DOHH2 (cell line): ENCODE results near the gene FXN.

Experiments
- H3F3A ChIP-seq: fragments of 200-600 bp; sonication (generic), shearing (Covaris generic); 2 replicates; pipeline ENCODE4 v1.6.0; 2016; ENCODE audit warnings: antibody characterized with exemption, mild to moderate bottlenecking; ENCODE audit not compliant: control insufficient read depth, insufficient read depth
- H3K27ac ChIP-seq: fragments of 200-600 bp; sonication (generic); 2 replicates; pipeline ENCODE4 v1.5.1; 2014; ENCODE audit warnings: low read depth, mild to moderate bottlenecking, low read length, moderate library complexity
- H3K27me3 ChIP-seq: fragments of 200-600 bp; sonication (generic); 2 replicates; pipeline ENCODE4 v1.6.1; 2014; ENCODE audit warnings: mild to moderate bottlenecking, low read length, mixed read lengths; ENCODE audit not compliant: control insufficient read depth
- H3K36me3 ChIP-seq: fragments of 200-600 bp; sonication (generic); 2 replicates; pipeline ENCODE4 v1.6.1; 2014; ENCODE audit warnings: mild to moderate bottlenecking, low read length, moderate library complexity, mixed read lengths; ENCODE audit not compliant: control insufficient read depth
- H3K4me1 ChIP-seq: fragments of 200-600 bp; sonication (generic); 2 replicates; pipeline ENCODE4 v1.6.1; 2014; ENCODE audit warnings: mild to moderate bottlenecking, low read length, mixed read lengths; ENCODE audit not compliant: control insufficient read depth
- H3K4me2 ChIP-seq: fragments of 200-600 bp; sonication (generic); 2 replicates; pipeline ENCODE4 v1.6.0; 2014; ENCODE audit warnings: mild to moderate bottlenecking, low read length, moderate library complexity
- H3K4me3 ChIP-seq: fragments of 200-600 bp; sonication (generic); 2 replicates; pipeline ENCODE4 v1.5.1; 2014; ENCODE audit warnings: mild to moderate bottlenecking, low read length, mixed read lengths
- H3K79me2 ChIP-seq: fragments of 200-600 bp; sonication (generic); 2 replicates; pipeline ENCODE4 v1.6.1; 2014; ENCODE audit warnings: mild to moderate bottlenecking, low read length, mixed read lengths; ENCODE audit not compliant: control insufficient read depth
- H3K9me2 ChIP-seq: fragments of 200-600 bp; sonication (generic); replicated peaks from 2 replicates; pipeline ENCODE4 v1.6.1; 2014; ENCODE audit warnings: mild to moderate bottlenecking, low read length, mixed read lengths; ENCODE audit not compliant: control insufficient read depth
- H3K9me3 ChIP-seq: fragments of 200-600 bp; sonication (generic); 2 replicates; pipeline ENCODE4 v1.6.1; 2014; ENCODE audit warnings: antibody characterized with exemption, low read length, mixed read lengths; ENCODE audit not compliant: control insufficient read depth, insufficient read depth
- H4K20me1 ChIP-seq: fragments of 200-600 bp; sonication (generic); 2 replicates; pipeline ENCODE4 v1.6.0; 2014; ENCODE audit warnings: low read depth, mild to moderate bottlenecking, antibody characterized with exemption, low read length, moderate library complexity; ENCODE audit not compliant: control insufficient read depth, insufficient read depth
- CTCF ChIP-seq: fragments of 200-600 bp; sonication (generic); IDR thresholded peaks from one replicate; pipeline ENCODE4 v1.5.1; 2014; ENCODE audit warnings: antibody characterized with exemption, mild to moderate bottlenecking, low read depth, low read length; ENCODE audit not compliant: poor library complexity, severe bottlenecking
- EZH2phosphoT487 ChIP-seq: fragments of 200-600 bp; sonication (generic); IDR thresholded peaks from 2 replicates; pipeline ENCODE4 v1.6.1; 2017; ENCODE audit warnings: borderline replicate concordance, mild to moderate bottlenecking, antibody characterized with exemption, low read length, moderate library complexity, mixed read lengths

Gene FXN

GRCh38 chr9:68996462-68996861 is 39.1 kb upstream of the FXN start:
- no peaks in the 10 kb centered on the region for H3K9me3 ChIP-seq
- TF ChIP-seq CTCF (no peak), EZH2phosphoT487 (no peak)

GRCh38 chr9:68997666-68998065 is 37.9 kb upstream of the FXN start:
- no peak for TF ChIP-seq EZH2phosphoT487
- no peak overlapping the region for H3K4me2 ChIP-seq
- no peaks in the 10 kb centered on the region for H4K20me1 ChIP-seq
- no peaks in the 10 kb centered on the region for H3K9me2 ChIP-seq
- peaks cover 3% of the 10 kb centered on the region for H3K27me3 ChIP-seq
- H3K79me2 ChIP-seq: no peaks in the 10 kb centered on the region
- H3F3A ChIP-seq: no peaks in the 10 kb centered on the region
- H3K27ac ChIP-seq: no peak overlapping the region
- no peak overlapping the region for H3K4me3 ChIP-seq
- H3K9me3 ChIP-seq: no peaks in the 10 kb centered on the region
- no peaks in the 10 kb centered on the region for H3K36me3 ChIP-seq
- peaks cover 20% of the 10 kb centered on the region for H3K4me1 ChIP-seq

More at GRCh38 chr9:68996462-68996861, 39.1 kb upstream of the FXN start:
- Histone ChIP-seq H3F3A (no peaks in the 10 kb centered on the region), H3K27me3 (no peaks in the 10 kb centered on the region; the same call in 1 of the 2 replicates), H3K4me3 (no peak overlapping the region; the same call in 1 of the 2 replicates), H4K20me1 (no peaks in the 10 kb centered on the region), H3K36me3 (no peaks in the 10 kb centered on the region), H3K9me2 (no peaks in the 10 kb centered on the region), H3K4me1 (peaks cover 20% of the 10 kb centered on the region), H3K27ac (no peak overlapping the region), H3K79me2 (no peaks in the 10 kb centered on the region), H3K4me2 (peak overlapping the region; percentile 34)

GRCh38 chr9:68998385-68998784 is 37.2 kb upstream of the FXN start:
- Histone ChIP-seq H3K27me3 (peaks cover 3% of the 10 kb centered on the region), H4K20me1 (no peaks in the 10 kb centered on the region), H3K9me3 (no peaks in the 10 kb centered on the region), H3F3A (no peaks in the 10 kb centered on the region), H3K27ac (no peak overlapping the region), H3K4me3 (no peak overlapping the region), H3K4me1 (peaks cover 20% of the 10 kb centered on the region), H3K79me2 (no peaks in the 10 kb centered on the region), H3K9me2 (no peaks in the 10 kb centered on the region), H3K36me3 (no peaks in the 10 kb centered on the region), H3K4me2 (no peak overlapping the region)
- TF ChIP-seq CTCF: no peak
- no peak for TF ChIP-seq EZH2phosphoT487

GRCh38 chr9:68998812-68999211 is 36.7 kb upstream of the FXN start:
- TF ChIP-seq CTCF (no peak), EZH2phosphoT487 (no peak)
- no peak overlapping the region for H3K4me3 ChIP-seq
- H3K36me3 ChIP-seq: no peaks in the 10 kb centered on the region

More at GRCh38 chr9:68998812-68999211, 36.7 kb upstream of the FXN start:
- H3K27me3 ChIP-seq: peaks cover 3% of the 10 kb centered on the region
- peaks cover 20% of the 10 kb centered on the region for H3K4me1 ChIP-seq
- no peaks in the 10 kb centered on the region for H3K79me2 ChIP-seq
- H3K9me2 ChIP-seq: no peaks in the 10 kb centered on the region
- H4K20me1 ChIP-seq: no peaks in the 10 kb centered on the region
- no peaks in the 10 kb centered on the region for H3F3A ChIP-seq
- no peaks in the 10 kb centered on the region for H3K9me3 ChIP-seq
- H3K4me2 ChIP-seq: no peak overlapping the region
- no peak overlapping the region for H3K27ac ChIP-seq
